Activated CD8-positive, alpha-beta memory T cell treated with anti-CD3 and anti-CD28 coated beads, Interleukin-2, amount 10 ng/mL, durations not matched to agents 7 days and 5 days (primary cell): ENCODE measurements around the gene SLC25A34. TPM values are rescaled to one million over a fixed set of nuclear protein-coding genes. Genes with fewer than 3 reads are reported as not detected.

Source experiments
- ATAC-seq: fragments of 150-1000 bp; cut with Tn5 transposase; one replicate; pipeline ENCODE4 v1.10.0; 2021; ENCODE audit warnings: moderate library complexity
- CTCF ChIA-PET: fragments of 350-600 bp; sonication (Branson Sonifier 250); formaldehyde crosslinking; loops from one replicate; lab custom pipeline; 2021; ENCODE audit warnings: antibody characterized with exemption; lab: Charles Lee
- DNase-seq: peaks from one replicate; pipeline ENCODE4 v3.0.0-alpha.2; 2020
- H3K27ac Mint-ChIP-seq: one replicate; pipeline ENCODE4 v1.8.0; 2021; ENCODE audit warnings: mild to moderate bottlenecking, mixed read lengths
- H3K27me3 Mint-ChIP-seq: one replicate; pipeline ENCODE4 v1.8.0; 2021; ENCODE audit warnings: mixed read lengths
- H3K36me3 Mint-ChIP-seq: one replicate; pipeline ENCODE4 v1.8.0; 2021; ENCODE audit warnings: mild to moderate bottlenecking, mixed read lengths
- H3K4me1 Mint-ChIP-seq: one replicate; pipeline ENCODE4 v1.8.0; 2021; ENCODE audit warnings: mixed read lengths
- H3K4me3 Mint-ChIP-seq: one replicate; pipeline ENCODE4 v1.8.0; 2021; ENCODE audit warnings: mild to moderate bottlenecking, moderate library complexity, mixed read lengths
- H3K9me3 Mint-ChIP-seq: one replicate; pipeline ENCODE4 v1.8.0; 2022; ENCODE audit warnings: low read depth, mixed read lengths
- total RNA-seq, 2 experiments: library from RNA; stranded (reverse); gene quantifications; one replicate each; pipeline ENCODE4 v1.2.3, GENCODE V29; 2021

SLC25A34 gene
- total RNA-seq, 2 experiments from 2014 or later, result 0.82 to 0.88 TPM

DNA sequence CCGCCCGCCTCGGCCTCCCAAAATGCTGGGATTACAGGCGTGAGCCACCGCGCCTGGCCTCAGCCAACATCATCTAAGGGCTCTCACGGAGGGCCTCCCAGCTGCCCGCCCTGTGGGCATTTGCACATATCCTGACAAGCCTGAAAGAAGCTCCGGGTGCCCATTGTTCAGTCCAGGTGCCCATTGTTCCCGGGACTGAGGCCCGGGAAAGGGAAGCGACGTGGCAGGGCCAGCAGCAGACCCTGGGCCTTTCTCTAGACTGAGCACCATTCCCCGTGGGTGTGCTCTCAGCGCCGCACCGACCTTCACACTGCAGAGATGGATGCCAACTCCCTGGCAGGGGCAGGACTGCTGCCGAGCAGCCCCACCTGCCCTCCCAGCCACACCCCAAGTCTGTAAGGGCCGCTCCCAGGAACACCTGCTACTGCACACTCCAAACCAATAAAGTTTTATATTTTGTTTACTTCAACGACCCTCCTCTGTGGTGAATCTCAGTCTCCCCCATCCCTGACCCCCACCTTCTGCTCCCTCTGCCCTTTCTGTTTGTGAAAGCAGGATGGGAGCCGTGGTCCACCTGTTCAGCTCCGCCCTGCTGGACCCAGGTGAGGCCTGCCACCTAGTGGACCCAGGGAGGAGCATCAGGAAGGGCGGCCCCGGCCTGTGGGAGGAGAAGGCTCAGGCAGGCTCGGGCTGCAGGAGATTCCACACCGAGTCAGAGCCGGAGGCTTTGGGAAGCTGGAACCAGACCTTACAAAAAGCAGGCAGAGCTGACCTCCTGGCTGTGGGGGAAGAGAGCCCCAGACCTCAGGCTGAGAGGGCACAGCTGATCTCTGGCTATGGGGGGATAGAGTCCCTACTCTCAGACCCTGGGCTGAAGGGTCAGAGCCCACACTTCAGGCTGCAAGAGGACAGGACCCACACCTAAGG lies 5.1 kb downstream of the SLC25A34 start:
- no peaks in the 10 kb centered on the region for H3K36me3 Mint-ChIP-seq
- H3K4me1 Mint-ChIP-seq, result peaks cover 5% of the 10 kb centered on the region
- H3K9me3 Mint-ChIP-seq, result no peaks in the 10 kb centered on the region
- ATAC-seq (peak; percentile 92), DNase-seq (peak; percentile 83)
- no peak overlapping the region for H3K27ac Mint-ChIP-seq
- no peaks in the 10 kb centered on the region for H3K27me3 Mint-ChIP-seq
- CTCF ChIA-PET, result interaction anchor here (0.6 to 3.1 kb wide), 21 partner anchors 9 to 566 kb away, joined by 3 to 37 read pairs (median 3); partner anchors contain the start of gene CASP9
- no peak overlapping the region for H3K4me3 Mint-ChIP-seq

DNA sequence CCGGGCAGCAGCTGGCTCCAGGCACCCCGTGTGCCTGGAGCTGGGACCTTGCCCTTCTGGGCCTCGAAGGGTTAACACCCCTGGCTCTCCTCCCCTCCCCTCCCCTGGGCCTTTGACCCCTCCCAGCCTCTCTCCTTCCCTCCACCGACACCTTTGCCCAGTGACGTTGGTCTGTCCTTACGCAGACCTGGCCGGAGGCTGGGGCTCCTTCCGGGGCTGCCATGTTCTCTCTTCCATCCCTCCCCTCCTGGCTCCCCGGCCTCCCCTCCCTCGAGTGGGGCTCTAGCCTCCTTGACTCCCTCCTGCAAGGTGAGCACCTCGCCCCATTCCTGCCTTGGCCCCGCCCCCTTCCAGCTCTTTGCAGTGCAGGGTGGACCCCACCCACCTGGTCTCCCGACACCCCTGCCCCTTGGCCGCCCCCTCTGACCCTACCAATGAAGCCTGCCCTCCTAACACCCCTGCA lies 6.3 kb downstream of the SLC25A34 start, which contains the start of gene TMEM82:
Gene TMEM82, plus strand, starts transcription at position 161 of the 463 bp plus-strand sequence. Its CDS starts 61 bp downstream, at position 222.
- no peak within 1 kb of the TSS for H3K27ac Mint-ChIP-seq
- ATAC-seq, result no peak

DNA sequence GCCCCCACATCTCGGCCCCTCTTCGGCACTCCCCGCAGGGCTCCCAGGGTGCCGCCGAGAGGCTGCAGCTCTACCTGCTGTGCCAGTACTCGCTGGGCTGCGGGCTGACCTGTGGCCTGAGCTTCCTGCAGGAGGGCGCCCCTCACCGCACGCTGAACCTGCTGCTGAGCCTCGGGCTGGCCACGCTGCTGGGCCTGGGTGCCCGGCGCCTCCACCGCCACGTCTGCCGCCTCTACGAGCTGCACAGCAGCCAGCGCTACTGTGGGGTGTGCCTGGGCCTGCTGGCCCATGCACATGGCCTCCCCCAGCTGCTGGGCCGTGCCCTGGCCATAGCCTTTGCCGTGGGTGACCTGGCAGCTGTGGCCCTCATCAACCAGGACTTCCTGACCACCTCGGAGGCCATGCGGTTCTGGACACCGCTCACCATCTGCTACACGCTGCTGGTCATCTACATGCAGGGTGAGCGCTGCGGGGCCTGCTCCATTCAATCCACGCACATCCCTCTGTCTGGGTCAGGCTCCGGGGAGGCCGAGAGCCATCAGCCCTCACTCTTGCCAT lies 8.1 kb downstream of the SLC25A34 start:
- CTCF ChIA-PET, result no interaction called here
- Mint-ChIP-seq H3K4me1 (peaks cover 5% of the 10 kb centered on the region), H3K9me3 (no peaks in the 10 kb centered on the region), H3K36me3 (no peaks in the 10 kb centered on the region), H3K4me3 (no peak overlapping the region), H3K27me3 (no peaks in the 10 kb centered on the region), H3K27ac (no peak overlapping the region)
- ATAC-seq, result no peak
- DNase-seq, result no peak

More for the DNA sequence above, 6.3 kb downstream of the SLC25A34 start, which contains the start of gene TMEM82:
- peaks cover 5% of the 10 kb centered on the region for H3K4me1 Mint-ChIP-seq
- H3K9me3 Mint-ChIP-seq, result no peaks in the 10 kb centered on the region
- no peak within 1 kb of the TSS for H3K4me3 Mint-ChIP-seq
- H3K27me3 Mint-ChIP-seq, result no peaks in the 10 kb centered on the region
- DNase-seq, result no peak
- no peaks in the 10 kb centered on the region for H3K36me3 Mint-ChIP-seq
- CTCF ChIA-PET, result interaction anchor here (2.0 kb wide), 1 partner anchor 14 kb away, joined by 6 read pairs; no protein-coding TSS in a partner anchor

DNA sequence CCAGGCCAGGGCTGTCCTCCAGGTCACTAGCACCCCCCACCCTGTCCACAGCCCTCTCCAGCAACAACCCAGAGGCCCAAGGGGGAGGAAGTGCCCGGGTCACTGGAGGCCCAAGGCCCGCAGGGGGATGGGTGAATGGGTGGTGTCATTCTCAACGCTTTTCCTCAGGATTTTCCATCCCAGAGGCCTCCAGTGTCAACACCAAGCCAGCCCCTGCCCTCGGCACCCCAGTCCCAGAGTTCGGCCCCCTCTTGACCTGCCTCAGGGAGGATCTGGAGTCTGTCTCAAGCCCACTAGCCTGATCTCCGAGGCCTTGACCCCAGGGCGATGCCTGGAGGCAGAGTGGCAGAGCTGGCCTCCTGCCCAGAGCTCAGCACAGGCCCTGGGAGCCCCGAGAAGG lies 11.3 kb downstream of the SLC25A34 start:
- ATAC-seq (no peak), DNase-seq (no peak)
- Mint-ChIP-seq H3K4me1 (no peaks in the 10 kb centered on the region), H3K27ac (no peak overlapping the region), H3K27me3 (no peaks in the 10 kb centered on the region), H3K36me3 (no peaks in the 10 kb centered on the region), H3K4me3 (no peak overlapping the region), H3K9me3 (no peaks in the 10 kb centered on the region)
- CTCF ChIA-PET, result no interaction called here

DNA sequence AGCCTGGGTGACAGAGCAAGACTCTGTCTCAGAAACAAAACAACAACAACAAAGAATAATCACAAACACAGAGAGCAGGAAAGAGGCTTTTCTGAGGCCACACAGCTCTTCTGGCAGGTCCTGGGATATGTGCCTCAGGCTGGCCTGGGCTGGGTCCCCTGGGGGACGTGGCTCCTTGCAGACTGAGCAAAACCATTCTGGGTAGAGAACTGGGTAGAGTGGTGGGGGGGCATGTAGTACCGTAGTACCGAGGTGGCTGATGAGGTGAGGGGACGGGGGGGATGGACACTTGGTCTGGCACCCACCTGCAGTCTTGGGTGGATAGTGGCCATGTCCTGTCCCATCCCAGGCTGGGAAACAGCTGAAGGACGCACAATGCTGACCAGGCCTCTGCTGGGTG lies 12.2 kb downstream of the SLC25A34 start:
- H3K36me3 Mint-ChIP-seq, result no peaks in the 10 kb centered on the region
- DNase-seq (no peak), ATAC-seq (no peak)
- CTCF ChIA-PET, result no interaction called here
- H3K27ac Mint-ChIP-seq, result no peak overlapping the region
- no peaks in the 10 kb centered on the region for H3K4me1 Mint-ChIP-seq
- H3K9me3 Mint-ChIP-seq, result no peaks in the 10 kb centered on the region
- no peak overlapping the region for H3K4me3 Mint-ChIP-seq
- no peaks in the 10 kb centered on the region for H3K27me3 Mint-ChIP-seq

DNA sequence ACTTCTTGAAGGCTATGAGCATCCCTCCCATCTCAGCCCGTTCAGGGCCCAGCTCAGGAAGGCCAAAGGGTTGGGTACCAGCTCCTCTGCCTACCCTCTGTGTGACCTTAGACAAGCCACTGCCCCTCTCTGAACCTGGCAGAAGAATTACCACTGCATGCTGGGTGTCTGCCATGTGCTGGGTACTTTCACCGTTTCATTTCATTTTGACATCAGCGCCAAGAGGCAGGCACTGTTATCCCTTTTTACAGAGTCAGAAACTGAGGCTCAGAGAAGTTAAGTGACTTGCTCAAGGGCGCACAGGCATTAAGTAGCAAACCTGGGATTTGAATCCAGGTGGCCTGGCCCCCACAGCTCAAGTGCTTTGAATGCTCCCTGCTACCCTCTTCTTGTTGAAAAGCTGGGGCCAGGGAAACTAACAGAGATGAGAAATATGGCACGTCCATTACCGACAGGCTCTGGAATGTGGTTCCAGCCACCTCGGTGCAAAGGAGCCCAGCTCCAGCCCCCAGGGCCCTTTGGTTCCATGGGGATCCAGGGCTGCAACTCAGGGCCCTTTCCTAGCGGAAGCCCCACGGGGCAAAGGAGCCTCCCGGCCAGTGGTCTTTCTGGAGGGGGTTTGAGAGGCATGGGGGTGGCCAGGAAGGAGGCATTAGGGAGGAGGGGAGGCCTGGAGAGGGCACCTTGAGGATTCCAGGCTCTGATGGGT lies 12.8 kb downstream of the SLC25A34 start:
- Mint-ChIP-seq H3K4me1 (no peaks in the 10 kb centered on the region), H3K9me3 (no peaks in the 10 kb centered on the region), H3K27ac (no peak overlapping the region), H3K4me3 (no peak overlapping the region), H3K27me3 (no peaks in the 10 kb centered on the region), H3K36me3 (no peaks in the 10 kb centered on the region)
- DNase-seq, result no peak
- ATAC-seq, result no peak
- CTCF ChIA-PET, result no interaction called here

DNA sequence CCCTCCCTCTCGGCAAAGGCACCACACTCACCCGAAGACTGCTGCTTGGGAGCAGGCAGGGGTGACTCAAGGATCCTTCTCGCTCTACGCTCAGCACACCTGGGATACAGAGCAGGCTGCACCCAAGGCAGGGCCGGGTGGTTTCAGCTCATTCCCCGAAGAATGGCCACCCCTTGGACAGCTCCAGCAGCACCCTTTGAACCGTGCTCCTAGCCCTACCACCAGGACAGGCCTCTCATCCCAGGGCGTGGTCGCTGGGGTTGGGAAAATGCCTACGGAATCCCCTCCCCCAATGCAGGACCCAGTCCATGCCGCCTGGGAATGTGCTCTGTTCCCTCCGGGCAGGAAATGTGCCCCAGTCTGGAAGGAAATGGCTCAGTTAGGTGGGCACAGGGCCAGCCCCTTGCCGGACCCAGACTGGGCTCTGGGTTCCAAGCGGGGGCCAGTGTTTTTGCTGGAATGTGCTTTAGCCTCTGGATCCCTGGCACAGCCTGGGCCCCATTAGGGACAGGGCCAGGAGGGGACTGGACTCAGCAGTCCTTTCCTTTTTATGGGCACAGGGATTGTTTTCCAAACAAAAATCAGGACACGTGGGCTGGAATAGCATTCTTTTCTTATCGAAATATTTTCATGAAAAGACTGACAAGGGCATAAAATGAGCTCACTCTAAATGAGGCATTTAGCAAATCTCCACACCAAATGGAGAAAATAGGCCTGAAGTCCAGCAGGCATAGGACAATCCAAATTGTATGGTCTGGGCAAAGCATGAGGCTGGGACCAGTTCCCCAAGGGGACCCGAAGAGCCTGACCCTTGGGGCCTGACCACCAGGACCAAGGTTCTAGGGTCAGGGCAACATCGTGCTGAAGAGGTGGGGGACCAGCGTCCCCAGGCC lies 13.6 kb downstream of the SLC25A34 start:
- no peaks in the 10 kb centered on the region for H3K27me3 Mint-ChIP-seq
- no peaks in the 10 kb centered on the region for H3K4me1 Mint-ChIP-seq
- H3K9me3 Mint-ChIP-seq, result no peaks in the 10 kb centered on the region
- no peak overlapping the region for H3K4me3 Mint-ChIP-seq
- no peaks in the 10 kb centered on the region for H3K36me3 Mint-ChIP-seq
- DNase-seq, result no peak
- no peak overlapping the region for H3K27ac Mint-ChIP-seq
- no peak for ATAC-seq
- CTCF ChIA-PET, result interaction anchor here (0.9 kb wide), 1 partner anchor 8 kb away, joined by 3 read pairs; no protein-coding TSS in a partner anchor

DNA sequence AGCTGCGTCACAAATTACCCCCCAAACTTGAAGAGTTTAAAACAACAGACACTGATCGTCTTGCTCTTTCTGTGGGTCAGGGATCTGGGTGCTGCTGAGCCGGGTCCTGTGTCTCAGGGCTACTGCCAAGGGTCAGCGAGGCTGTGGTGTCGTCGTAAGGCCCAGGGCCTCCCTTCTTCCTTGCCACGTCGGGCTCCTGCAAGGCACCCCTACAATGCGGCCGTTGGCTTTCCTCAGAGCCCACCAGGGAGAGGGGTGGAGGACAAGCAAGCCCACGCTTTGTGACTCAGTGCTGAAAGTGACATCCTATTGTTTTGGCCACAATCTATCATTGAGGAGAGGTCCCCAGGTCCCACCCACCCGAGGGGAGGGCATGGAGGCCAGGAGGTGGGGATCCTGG lies 14.9 kb downstream of the SLC25A34 start:
- Mint-ChIP-seq H3K27ac (no peak overlapping the region), H3K4me3 (no peak overlapping the region), H3K9me3 (no peaks in the 10 kb centered on the region), H3K27me3 (peaks cover 8% of the 10 kb centered on the region), H3K4me1 (no peaks in the 10 kb centered on the region), H3K36me3 (no peaks in the 10 kb centered on the region)
- CTCF ChIA-PET, result no interaction called here
- ATAC-seq (no peak), DNase-seq (no peak)

DNA sequence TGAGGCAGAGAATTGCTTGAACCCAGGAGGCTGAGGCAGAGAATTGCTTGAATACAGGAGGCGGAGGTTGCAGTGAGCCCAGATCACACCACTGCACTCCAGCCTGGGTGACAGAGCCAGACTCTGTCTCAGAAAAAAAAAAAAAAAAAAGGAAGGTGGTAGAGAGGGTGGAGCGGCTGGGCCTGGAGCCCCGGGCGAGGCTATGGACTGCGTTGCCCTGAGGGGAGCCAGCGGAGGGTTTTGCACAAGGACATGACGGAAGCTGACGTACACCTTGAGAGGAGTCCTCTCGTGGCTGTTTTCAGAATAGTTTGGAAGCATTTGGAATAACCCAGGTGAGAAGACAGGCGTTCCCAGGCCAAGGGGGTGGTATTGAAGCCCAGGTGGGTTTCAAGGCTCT lies 15.7 kb downstream of the SLC25A34 start:
- H3K27ac Mint-ChIP-seq, result no peak overlapping the region
- no peak for ATAC-seq
- H3K9me3 Mint-ChIP-seq, result no peaks in the 10 kb centered on the region
- DNase-seq, result no peak
- CTCF ChIA-PET, result no interaction called here
- peaks cover 16% of the 10 kb centered on the region for H3K27me3 Mint-ChIP-seq
- H3K4me3 Mint-ChIP-seq, result no peak overlapping the region
- no peaks in the 10 kb centered on the region for H3K36me3 Mint-ChIP-seq
- H3K4me1 Mint-ChIP-seq, result peaks cover 5% of the 10 kb centered on the region

DNA sequence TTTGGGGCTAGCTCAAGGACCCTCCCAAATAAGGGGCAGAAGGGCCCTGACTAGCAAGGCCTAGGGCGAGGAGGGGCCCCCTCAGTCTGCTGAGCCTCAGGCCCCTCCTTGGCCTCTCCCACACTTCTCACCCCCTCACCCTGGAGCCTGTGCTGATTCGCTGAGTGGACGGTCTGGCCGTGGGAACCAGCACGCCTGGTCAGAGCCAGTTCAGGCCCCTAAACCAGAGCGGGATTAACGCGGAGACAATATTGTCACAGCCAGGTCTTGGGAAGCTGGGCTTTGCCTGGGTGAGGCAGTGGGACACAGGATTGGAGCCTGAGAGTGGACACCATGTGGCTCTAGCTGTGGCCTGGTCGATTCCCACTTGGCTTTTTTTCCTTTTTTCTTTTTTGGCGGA lies 17.7 kb downstream of the SLC25A34 start:
- CTCF ChIA-PET, result no interaction called here
- Mint-ChIP-seq H3K4me1 (peaks cover 8% of the 10 kb centered on the region), H3K27me3 (peaks cover 31% of the 10 kb centered on the region)

DNA sequence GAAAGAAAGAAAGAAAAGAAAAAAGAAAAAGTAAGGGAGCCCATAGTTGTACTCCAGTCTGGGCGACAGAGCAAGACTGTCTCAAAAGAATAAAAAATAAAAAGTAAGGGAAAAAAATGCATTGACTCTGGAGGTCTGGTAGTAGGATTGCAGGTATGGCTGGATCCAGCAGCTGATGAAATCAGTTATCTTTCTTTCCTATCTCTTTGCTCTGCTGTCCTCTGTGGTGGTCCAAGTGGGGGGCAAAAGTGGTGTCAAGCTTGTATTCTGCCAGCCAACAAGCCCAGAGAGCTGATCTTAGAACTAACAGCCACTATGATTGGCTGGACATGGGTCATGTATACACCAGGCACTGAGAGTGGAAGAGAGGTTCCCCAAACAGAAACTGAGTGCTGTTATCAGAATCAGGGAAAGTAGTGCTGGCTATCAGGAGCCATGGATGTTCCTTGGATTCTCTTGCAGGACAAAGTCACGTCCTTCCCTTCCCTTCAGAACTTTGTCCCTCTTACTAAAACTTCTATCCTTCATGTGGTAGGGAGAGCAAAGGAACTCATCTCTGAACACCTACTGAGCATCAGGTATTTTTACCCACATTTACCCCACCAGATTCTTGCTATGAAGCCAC lies 19.1 kb downstream of the SLC25A34 start:
- CTCF ChIA-PET, result no interaction called here
- peaks cover 40% of the 10 kb centered on the region for H3K27me3 Mint-ChIP-seq
- DNase-seq, result no peak

More for the DNA sequence above, 17.7 kb downstream of the SLC25A34 start:
- H3K36me3 Mint-ChIP-seq, result no peaks in the 10 kb centered on the region
- H3K9me3 Mint-ChIP-seq, result no peaks in the 10 kb centered on the region
- no peak for ATAC-seq
- no peak for DNase-seq
- H3K27ac Mint-ChIP-seq, result no peak overlapping the region
- no peak overlapping the region for H3K4me3 Mint-ChIP-seq

DNA sequence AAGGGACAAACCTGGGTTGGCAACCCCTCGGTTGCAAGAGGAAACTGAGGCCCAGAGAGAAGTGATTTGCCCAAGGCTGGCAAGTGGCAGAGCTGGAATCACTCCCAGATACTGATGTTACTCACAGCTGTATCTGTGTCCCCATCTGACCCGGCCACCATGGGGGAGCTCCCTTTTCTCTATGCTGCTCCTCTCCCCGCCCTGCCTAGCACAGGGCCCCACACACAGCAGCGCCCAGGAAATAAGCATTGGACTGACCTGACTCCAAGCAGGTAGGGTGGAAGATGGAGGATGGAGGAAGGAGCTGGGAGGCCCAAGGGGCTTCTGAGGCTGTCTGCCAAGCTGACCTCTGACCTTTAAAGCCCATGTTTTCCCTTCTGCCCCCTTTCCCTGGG lies 19.6 kb downstream of the SLC25A34 start:
- Mint-ChIP-seq H3K27me3 (peaks cover 45% of the 10 kb centered on the region), H3K36me3 (no peaks in the 10 kb centered on the region), H3K9me3 (no peaks in the 10 kb centered on the region), H3K27ac (no peak overlapping the region), H3K4me3 (no peak overlapping the region), H3K4me1 (peaks cover 8% of the 10 kb centered on the region)
- ATAC-seq, result no peak
- CTCF ChIA-PET, result interaction anchor here (1.3 kb wide), 1 partner anchor 14 kb away, joined by 6 read pairs; the partner anchor contains the start of gene TMEM82
- DNase-seq, result no peak

More for the DNA sequence above, 19.1 kb downstream of the SLC25A34 start:
- peaks cover 8% of the 10 kb centered on the region for H3K4me1 Mint-ChIP-seq
- no peaks in the 10 kb centered on the region for H3K9me3 Mint-ChIP-seq
- ATAC-seq, result no peak
- no peaks in the 10 kb centered on the region for H3K36me3 Mint-ChIP-seq
- no peak overlapping the region for H3K27ac Mint-ChIP-seq
- no peak overlapping the region for H3K4me3 Mint-ChIP-seq
